HepG2 (cell line): ENCODE data around the gene RRP12. TPM values are rescaled to one million over a fixed set of nuclear protein-coding genes. Genes with fewer than 3 reads are reported as not detected.
A peak's percentile ranks its signal among the peaks of the same experiment; 100 is the strongest.

Experiments
- ASH2L ChIP-seq: fragments of 300-600, 200-600 bp; sonication (generic); IDR thresholded peaks from 2 replicates; pipeline ENCODE4 v1.7.0; 2017; ENCODE audit warnings: low read depth, mild to moderate bottlenecking, moderate library complexity, mixed read lengths, low read length; ENCODE audit not compliant: insufficient read length
- FOXJ3 ChIP-seq: sonication (generic); formaldehyde crosslinking; IDR thresholded peaks from 2 replicates; pipeline ENCODE4 v1.4.0; 2020; ENCODE audit warnings: missing genetic modification reagents, mild to moderate bottlenecking, borderline replicate concordance
- GATA4 ChIP-seq: sonication (generic); IDR thresholded peaks from 2 replicates; pipeline ENCODE4 v1.6.1; 2016; ENCODE audit warnings: antibody characterized with exemption, low read depth, borderline replicate concordance
- GATAD2A ChIP-seq: IDR thresholded peaks from 2 replicates; pipeline ENCODE4 v1.6.1; 2016
- XRCC5 ChIP-seq: fragments of 200-400 bp; formaldehyde crosslinking; optimal IDR thresholded peaks from 2 replicates; pipeline ENCODE3; 2017; ENCODE audit warnings: mild to moderate bottlenecking, low read length
- YEATS2 ChIP-seq: sonication (generic); formaldehyde crosslinking; IDR thresholded peaks from 2 replicates; pipeline ENCODE4 v1.4.0; 2020; ENCODE audit warnings: missing genetic modification reagents, borderline replicate concordance
- ZNF276 ChIP-seq: sonication (generic); formaldehyde crosslinking; IDR thresholded peaks from 2 replicates; pipeline ENCODE4 v1.4.0; 2020; ENCODE audit warnings: mild to moderate bottlenecking, low read depth, missing genetic modification reagents
- ZNF343 ChIP-seq: sonication (generic); formaldehyde crosslinking; IDR thresholded peaks from 2 replicates; pipeline ENCODE4 v1.4.0; 2020; ENCODE audit warnings: mild to moderate bottlenecking, missing genetic modification reagents
- ZNF484 ChIP-seq: sonication (generic); formaldehyde crosslinking; IDR thresholded peaks from 2 replicates; pipeline ENCODE4 v1.5.1; 2020; ENCODE audit warnings: mild to moderate bottlenecking, low read depth, missing genetic modification reagents, borderline replicate concordance
- ZNF784 ChIP-seq: sonication (generic); formaldehyde crosslinking; IDR thresholded peaks from 2 replicates; pipeline ENCODE4 v1.5.1; 2020; ENCODE audit warnings: missing genetic modification reagents, mild to moderate bottlenecking, borderline replicate concordance
- polyA plus RNA-seq, 8 experiments: library from polyadenylated mRNA; depleted of rRNA in 3 of 8; stranded (reverse) in 7 of 8; unstranded in 1 of 8; fragments of >200 nt; fragmentation: Illumina TruSeq in 4 of 8; extraction: Trizol in 4 of 8; gene quantifications; 2 replicates each; pipeline versions ENCODE4 v1.2.1 to v1.2.3, GENCODE V29; 2011 to 2016; ENCODE audit warnings: low read depth in 4 of 8, missing spikeins in 1 of 8, mixed read lengths in 1 of 8; ENCODE audit not compliant: insufficient read depth in 1 of 8
- total RNA-seq, 5 experiments: library from RNA; depleted of rRNA; stranded (reverse); fragments of >200 nt; fragmentation: Illumina TruSeq; extraction: Trizol; gene quantifications; 2 replicates each; pipeline ENCODE4 v1.2.3, GENCODE V29; 2016; ENCODE audit warnings: low read depth in 1 of 5
- TF ChIP-seq, protein P1 (sequence below): sonication (generic); formaldehyde crosslinking; IDR thresholded peaks from 2 replicates; pipeline ENCODE4 v1.5.0; 2020; ENCODE audit warnings: missing genetic modification reagents
- TF ChIP-seq, protein P2 (sequence below): sonication (generic); formaldehyde crosslinking; IDR thresholded peaks from 2 replicates; pipeline ENCODE4 v1.4.0; 2020; ENCODE audit warnings: mild to moderate bottlenecking, missing genetic modification reagents
- TF ChIP-seq, protein P3 (sequence below), 2 experiments: sonication (generic) in 1 of 2; formaldehyde crosslinking in 1 of 2; IDR thresholded peaks; 2 replicates each; pipeline versions ENCODE4 v1.4.0 to v1.6.1; 2018 to 2020; ENCODE audit warnings: missing genetic modification reagents in 2 of 2, borderline replicate concordance in 1 of 2, low read depth in 1 of 2, mild to moderate bottlenecking in 1 of 2, missing biosample characterization in 1 of 2
- TF ChIP-seq, protein P4 (sequence below): sonication (generic); formaldehyde crosslinking; IDR thresholded peaks from 2 replicates; pipeline ENCODE4 v1.4.0; 2020; ENCODE audit warnings: missing genetic modification reagents
- TF ChIP-seq, protein P5 (sequence below): sonication (generic); formaldehyde crosslinking; IDR thresholded peaks from 2 replicates; pipeline ENCODE4 v1.4.0; 2020; ENCODE audit warnings: mild to moderate bottlenecking, missing genetic modification reagents

Gene RRP12
- total and polyA plus RNA-seq, 2 of the 13 experiments (the other 11 are each of a cell fraction or from before 2014, with no cell fraction given), result 13.2 to 39.4 TPM

- TF ChIP-seq FOXJ3 (CRISPR knock-in tag) (no peak), GATAD2A (CRISPR knock-in tag) (peak; percentile 53; the same call in 1 of the 2 replicates), ZNF784 (0 out of 2 replicates have a peak, but pooled peaks have one; percentile 58), ZNF276 (CRISPR knock-in tag) (no peak), ZNF484 (CRISPR knock-in tag) (0 out of 2 replicates have a peak, but pooled peaks have one; percentile 53), YEATS2 (CRISPR knock-in tag) (peak; percentile 63; the same call in 1 of the 2 replicates), GATA4 (0 out of 2 replicates have a peak, but pooled peaks have one; percentile 9), ZNF343 (no peak), XRCC5 (no peak), ASH2L (peak; percentile 88)
- TF ChIP-seq, protein P1, sequence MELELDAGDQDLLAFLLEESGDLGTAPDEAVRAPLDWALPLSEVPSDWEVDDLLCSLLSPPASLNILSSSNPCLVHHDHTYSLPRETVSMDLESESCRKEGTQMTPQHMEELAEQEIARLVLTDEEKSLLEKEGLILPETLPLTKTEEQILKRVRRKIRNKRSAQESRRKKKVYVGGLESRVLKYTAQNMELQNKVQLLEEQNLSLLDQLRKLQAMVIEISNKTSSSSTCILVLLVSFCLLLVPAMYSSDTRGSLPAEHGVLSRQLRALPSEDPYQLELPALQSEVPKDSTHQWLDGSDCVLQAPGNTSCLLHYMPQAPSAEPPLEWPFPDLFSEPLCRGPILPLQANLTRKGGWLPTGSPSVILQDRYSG (CRISPR knock-in tag), result no peak
- TF ChIP-seq, protein P2, sequence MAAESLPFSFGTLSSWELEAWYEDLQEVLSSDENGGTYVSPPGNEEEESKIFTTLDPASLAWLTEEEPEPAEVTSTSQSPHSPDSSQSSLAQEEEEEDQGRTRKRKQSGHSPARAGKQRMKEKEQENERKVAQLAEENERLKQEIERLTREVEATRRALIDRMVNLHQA, result no peak
- TF ChIP-seq, protein P3, sequence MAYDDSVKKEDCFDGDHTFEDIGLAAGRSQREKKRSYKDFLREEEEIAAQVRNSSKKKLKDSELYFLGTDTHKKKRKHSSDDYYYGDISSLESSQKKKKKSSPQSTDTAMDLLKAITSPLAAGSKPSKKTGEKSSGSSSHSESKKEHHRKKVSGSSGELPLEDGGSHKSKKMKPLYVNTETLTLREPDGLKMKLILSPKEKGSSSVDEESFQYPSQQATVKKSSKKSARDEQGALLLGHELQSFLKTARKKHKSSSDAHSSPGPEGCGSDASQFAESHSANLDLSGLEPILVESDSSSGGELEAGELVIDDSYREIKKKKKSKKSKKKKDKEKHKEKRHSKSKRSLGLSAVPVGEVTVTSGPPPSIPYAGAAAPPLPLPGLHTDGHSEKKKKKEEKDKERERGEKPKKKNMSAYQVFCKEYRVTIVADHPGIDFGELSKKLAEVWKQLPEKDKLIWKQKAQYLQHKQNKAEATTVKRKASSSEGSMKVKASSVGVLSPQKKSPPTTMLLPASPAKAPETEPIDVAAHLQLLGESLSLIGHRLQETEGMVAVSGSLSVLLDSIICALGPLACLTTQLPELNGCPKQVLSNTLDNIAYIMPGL (CRISPR knock-in tag; IDR thresholded peaks at IDR 0.05; ENCODE audit: borderline replicate concordance in 1 of 2, low read depth in 1 of 2), result peak; percentile 24 to 62; a peak in 3 of 4 replicates
- TF ChIP-seq, protein P4, sequence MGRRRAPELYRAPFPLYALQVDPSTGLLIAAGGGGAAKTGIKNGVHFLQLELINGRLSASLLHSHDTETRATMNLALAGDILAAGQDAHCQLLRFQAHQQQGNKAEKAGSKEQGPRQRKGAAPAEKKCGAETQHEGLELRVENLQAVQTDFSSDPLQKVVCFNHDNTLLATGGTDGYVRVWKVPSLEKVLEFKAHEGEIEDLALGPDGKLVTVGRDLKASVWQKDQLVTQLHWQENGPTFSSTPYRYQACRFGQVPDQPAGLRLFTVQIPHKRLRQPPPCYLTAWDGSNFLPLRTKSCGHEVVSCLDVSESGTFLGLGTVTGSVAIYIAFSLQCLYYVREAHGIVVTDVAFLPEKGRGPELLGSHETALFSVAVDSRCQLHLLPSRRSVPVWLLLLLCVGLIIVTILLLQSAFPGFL (CRISPR knock-in tag), result peak; percentile 27; the same call in 1 of the 2 replicates
- TF ChIP-seq, protein P5, sequence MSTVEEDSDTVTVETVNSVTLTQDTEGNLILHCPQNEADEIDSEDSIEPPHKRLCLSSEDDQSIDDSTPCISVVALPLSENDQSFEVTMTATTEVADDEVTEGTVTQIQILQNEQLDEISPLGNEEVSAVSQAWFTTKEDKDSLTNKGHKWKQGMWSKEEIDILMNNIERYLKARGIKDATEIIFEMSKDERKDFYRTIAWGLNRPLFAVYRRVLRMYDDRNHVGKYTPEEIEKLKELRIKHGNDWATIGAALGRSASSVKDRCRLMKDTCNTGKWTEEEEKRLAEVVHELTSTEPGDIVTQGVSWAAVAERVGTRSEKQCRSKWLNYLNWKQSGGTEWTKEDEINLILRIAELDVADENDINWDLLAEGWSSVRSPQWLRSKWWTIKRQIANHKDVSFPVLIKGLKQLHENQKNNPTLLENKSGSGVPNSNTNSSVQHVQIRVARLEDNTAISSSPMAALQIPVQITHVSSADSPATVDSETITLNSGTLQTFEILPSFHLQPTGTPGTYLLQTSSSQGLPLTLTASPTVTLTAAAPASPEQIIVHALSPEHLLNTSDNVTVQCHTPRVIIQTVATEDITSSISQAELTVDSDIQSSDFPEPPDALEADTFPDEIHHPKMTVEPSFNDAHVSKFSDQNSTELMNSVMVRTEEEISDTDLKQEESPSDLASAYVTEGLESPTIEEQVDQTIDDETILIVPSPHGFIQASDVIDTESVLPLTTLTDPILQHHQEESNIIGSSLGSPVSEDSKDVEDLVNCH, result no peak
Observed at GRCh38 chr10:97400665-97401454, at the start of gene RRP12 (continued).
